GM04504 (cell line): ENCODE results near the gene INPP5J.
"Not testable (repeated sequence)": the region's sequence is repeated elsewhere in the genome, so short reads cannot be mapped to it uniquely, and the experiment has no call there.

ENCODE experiments used
- DNase-seq: peaks from one replicate; pipeline ENCODE4 v3.0.0-alpha.2; 2012; ENCODE audit warnings: low read depth

The INPP5J gene

GRCh38 chr22:31151872-31152271, 29.1 kb downstream of the INPP5J start:
- no peak for DNase-seq

GRCh38 chr22:31153357-31153756, 30.6 kb downstream of the INPP5J start:
- no peak for DNase-seq

GRCh38 chr22:31154975-31155374, 32.2 kb downstream of the INPP5J start:
- no peak for DNase-seq

- DNase-seq, result peak; percentile 20
Observed at GRCh38 chr22:31155422-31155821, 32.7 kb downstream of the INPP5J start.

- DNase-seq, result no peak
Observed at GRCh38 chr22:31160328-31160978, 37.7 kb downstream of the INPP5J start.

- no peak for DNase-seq
Observed at GRCh38 chr22:31161386-31161785, 38.6 kb downstream of the INPP5J start.

GRCh38 chr22:31162015-31162765, 39.4 kb downstream of the INPP5J start:
- DNase-seq, result no peak

GRCh38 chr22:31170971-31171370, 48.2 kb downstream of the INPP5J start:
- DNase-seq, result no peak

- not testable (repeated sequence) for DNase-seq
Observed at GRCh38 chr22:31171734-31172133, 49.0 kb downstream of the INPP5J start.

GRCh38 chr22:31173386-31174145, 50.8 kb downstream of the INPP5J start:
- DNase-seq, result peak; percentile 54

GRCh38 chr22:31176923-31177322, 54.2 kb downstream of the INPP5J start:
- no peak for DNase-seq

- peak; percentile 82 for DNase-seq
Observed at GRCh38 chr22:31177420-31178162, 54.8 kb downstream of the INPP5J start.

GRCh38 chr22:31178859-31179258, 56.1 kb downstream of the INPP5J start:
- no peak for DNase-seq

GRCh38 chr22:31179345-31179744, 56.6 kb downstream of the INPP5J start:
- DNase-seq, result peak; percentile 36

GRCh38 chr22:31184015-31184414, 61.2 kb downstream of the INPP5J start:
- DNase-seq, result no peak
